Small intestine (tissue), 7 donors: Measurements from ENCODE around the gene SOX6. TPM values are rescaled to one million over a fixed set of nuclear protein-coding genes. Genes with fewer than 3 reads are reported as not detected.

ENCODE experiments used
- DNase-seq, 2 donors: peaks; one replicate each; pipeline versions ENCODE4 v3.0.0 to v3.0.0-alpha.2; 2013
- FAIRE-seq: peaks from 2 replicates; lab custom pipeline; 2012; peaks lifted over from hg19 to GRCh38; lab: Jason Lieb, UNC
- H3K27ac ChIP-seq, 3 donors: one replicate each; pipeline ENCODE4 v1.5.1; 2013; ENCODE audit warnings: low read length in 2 of 3, mild to moderate bottlenecking in 2 of 3, control low read depth in 1 of 3, inconsistent platforms in 1 of 3, low read depth in 1 of 3, moderate library complexity in 1 of 3
- H3K27me3 ChIP-seq, 3 donors: one replicate each; pipeline ENCODE4 v1.6.1; 2013; ENCODE audit warnings: low read length in 3 of 3, inconsistent platforms in 1 of 3; ENCODE audit not compliant: control insufficient read depth in 3 of 3, insufficient read depth in 3 of 3
- H3K36me3 ChIP-seq, 3 donors: one replicate each; pipeline ENCODE4 v1.6.1; 2013; ENCODE audit warnings: low read length in 3 of 3, inconsistent platforms in 1 of 3, low read depth in 1 of 3, mild to moderate bottlenecking in 1 of 3, moderate library complexity in 1 of 3; ENCODE audit not compliant: control insufficient read depth in 3 of 3, insufficient read depth in 2 of 3
- H3K4me1 ChIP-seq, 3 donors: one replicate each; pipeline ENCODE4 v1.6.1; 2013; ENCODE audit warnings: low read length in 2 of 3, inconsistent platforms in 1 of 3, low read depth in 1 of 3, mild to moderate bottlenecking in 1 of 3, moderate library complexity in 1 of 3; ENCODE audit not compliant: control insufficient read depth in 3 of 3, insufficient read depth in 2 of 3
- H3K4me3 ChIP-seq, 3 donors: one replicate each; pipeline ENCODE4 v1.5.1; 2013; ENCODE audit warnings: low read length in 3 of 3, control low read depth in 1 of 3, inconsistent platforms in 1 of 3, low read depth in 1 of 3, mild to moderate bottlenecking in 1 of 3, moderate library complexity in 1 of 3
- H3K9me3 ChIP-seq, 2 donors: one replicate each; pipeline ENCODE4 v1.6.1; 2013; ENCODE audit warnings: low read depth in 1 of 2, low read length in 1 of 2; ENCODE audit not compliant: control insufficient read depth in 2 of 2, insufficient read depth in 1 of 2
- WGBS, 3 donors: extraction: QIAGEN DNeasy Blood & Tissue Kit; methylation state at CpG; one replicate each; pipeline ENCODE4 v1.1.7; 2013; 5-methylcytosine and 5-hydroxymethylcytosine counted together
- polyA plus RNA-seq, 4 donors: library from polyadenylated mRNA; stranded (reverse) in 3 of 4; unstranded in 1 of 4; fragments of 200-250 nt in 3 of 4; fragments of 120-200 nt in 1 of 4; gene quantifications; one replicate each; pipeline versions ENCODE4 v1.2.1 to v1.2.3, GENCODE V29; 2013
- donor health status: healthy with polysubstance abuse.
- donor health status: control.
- donor health status: control.
- donor health status: Bipolar disorder and iron deficiency.
- donor health status: healthy.

SOX6 gene
- polyA plus RNA-seq, 4 donors, result 4.6 to 52.4 (median 7.7) TPM

GRCh38 chr11:16291729-16292128, 64.6 kb downstream of the SOX6 start:
- Histone ChIP-seq H3K4me1 (peaks cover 0 to 10% (median 5%) of the 10 kb centered on the region in 3 donors), H3K36me3 (peaks cover 0 to 1% (median 0%) of the 10 kb centered on the region in 3 donors), H3K27ac (no peak overlapping the region), H3K27me3 (no peaks in the 10 kb centered on the region), H3K9me3 (no peaks in the 10 kb centered on the region), H3K4me3 (no peak overlapping the region)
- WGBS, 3 donors, result 5 to 78% (median 71%) methylated on average over 1 of the region's 1 CpG
- FAIRE-seq (no peak), DNase-seq (no peak)

GRCh38 chr11:16289541-16289940, 66.8 kb downstream of the SOX6 start:
- WGBS, 3 donors, result 89 to 91% (median 91%) methylated on average over 3 of the region's 3 CpGs
- peaks cover 0 to 10% (median 5%) of the 10 kb centered on the region in 3 donors for H3K4me1 ChIP-seq
- DNase-seq (no peak), FAIRE-seq (no peak)
- no peaks in the 10 kb centered on the region for H3K9me3 ChIP-seq
- no peak overlapping the region for H3K27ac ChIP-seq
- no peak overlapping the region for H3K4me3 ChIP-seq
- peaks cover 0 to 1% (median 0%) of the 10 kb centered on the region in 3 donors for H3K36me3 ChIP-seq
- no peaks in the 10 kb centered on the region for H3K27me3 ChIP-seq

GRCh38 chr11:16287630-16288280, 68.6 kb downstream of the SOX6 start:
- H3K27ac ChIP-seq, result no peak overlapping the region
- DNase-seq (no peak), FAIRE-seq (no peak)
- 81 to 92% (median 86%) methylated on average over 3 of the region's 3 CpGs for WGBS, 3 donors
- H3K4me3 ChIP-seq, result no peak overlapping the region
- H3K4me1 ChIP-seq, result peaks cover 0 to 10% (median 0%) of the 10 kb centered on the region in 3 donors
- no peaks in the 10 kb centered on the region for H3K27me3 ChIP-seq
- H3K36me3 ChIP-seq, result peaks cover 0 to 1% (median 0%) of the 10 kb centered on the region in 3 donors
- no peaks in the 10 kb centered on the region for H3K9me3 ChIP-seq

GRCh38 chr11:16286095-16286494, 70.3 kb downstream of the SOX6 start:
- no peak overlapping the region for H3K4me3 ChIP-seq
- H3K9me3 ChIP-seq, result no peaks in the 10 kb centered on the region
- 51 to 65% (median 53%) methylated on average over 3 of the region's 3 CpGs for WGBS, 3 donors
- DNase-seq (no peak), FAIRE-seq (no peak)
- no peak overlapping the region for H3K27ac ChIP-seq
- peaks cover 0 to 1% (median 0%) of the 10 kb centered on the region in 3 donors for H3K36me3 ChIP-seq
- H3K4me1 ChIP-seq, result peaks cover 0 to 10% (median 0%) of the 10 kb centered on the region in 3 donors
- H3K27me3 ChIP-seq, result no peaks in the 10 kb centered on the region

- H3K27me3 ChIP-seq, result no peaks in the 10 kb centered on the region
- no peak overlapping the region for H3K4me3 ChIP-seq
- DNase-seq (peak; percentile 90 to 96), FAIRE-seq (no peak)
- H3K27ac ChIP-seq, result no peak overlapping the region
- H3K9me3 ChIP-seq, result no peaks in the 10 kb centered on the region
- 1 to 20% (median 13%) methylated on average over 5 of the region's 5 CpGs for WGBS, 3 donors
- no peaks in the 10 kb centered on the region for H3K36me3 ChIP-seq
- no peaks in the 10 kb centered on the region for H3K4me1 ChIP-seq
These were observed 76.1 kb downstream of the SOX6 start for GRCh38 chr11:16280256-16280682.

- no peak overlapping the region for H3K27ac ChIP-seq
- no peak overlapping the region for H3K4me3 ChIP-seq
- no peaks in the 10 kb centered on the region for H3K36me3 ChIP-seq
- H3K27me3 ChIP-seq, result no peaks in the 10 kb centered on the region
- H3K4me1 ChIP-seq, result no peaks in the 10 kb centered on the region
- FAIRE-seq (no peak), DNase-seq (no peak)
- no peaks in the 10 kb centered on the region for H3K9me3 ChIP-seq
These were observed 76.8 kb downstream of the SOX6 start for GRCh38 chr11:16279524-16279923.

- H3K27ac ChIP-seq, result no peak overlapping the region
- no peak overlapping the region for H3K4me3 ChIP-seq
- H3K27me3 ChIP-seq, result no peaks in the 10 kb centered on the region
- peak; percentile 52 to 60 for DNase-seq
- WGBS, 3 donors, result 7 to 48% (median 23%) methylated on average over 1 of the region's 1 CpG
- no peaks in the 10 kb centered on the region for H3K4me1 ChIP-seq
- H3K36me3 ChIP-seq, result no peaks in the 10 kb centered on the region
- no peaks in the 10 kb centered on the region for H3K9me3 ChIP-seq
- no peak for FAIRE-seq
These were observed 77.4 kb downstream of the SOX6 start for GRCh38 chr11:16278979-16279378.

- DNase-seq (peak in 1 of 2 donors; percentile 40), FAIRE-seq (no peak)
- no peaks in the 10 kb centered on the region for H3K4me1 ChIP-seq
- no peaks in the 10 kb centered on the region for H3K9me3 ChIP-seq
- 24 to 73% (median 45%) methylated on average over 2 of the region's 2 CpGs for WGBS, 3 donors
- H3K4me3 ChIP-seq, result no peak overlapping the region
- H3K27me3 ChIP-seq, result no peaks in the 10 kb centered on the region
- H3K27ac ChIP-seq, result no peak overlapping the region
- no peaks in the 10 kb centered on the region for H3K36me3 ChIP-seq
These were observed 78.1 kb downstream of the SOX6 start for GRCh38 chr11:16278273-16278672.

GRCh38 chr11:16276251-16276650, 80.1 kb downstream of the SOX6 start:
- Histone ChIP-seq H3K27me3 (no peaks in the 10 kb centered on the region), H3K36me3 (no peaks in the 10 kb centered on the region), H3K27ac (no peak overlapping the region), H3K4me1 (no peaks in the 10 kb centered on the region), H3K9me3 (no peaks in the 10 kb centered on the region), H3K4me3 (no peak overlapping the region)
- 83 to 97% (median 86%) methylated on average over 2 of the region's 2 CpGs for WGBS, 3 donors
- FAIRE-seq, result no peak
- DNase-seq, result no peak
